Left ventricle myocardium superior (tissue), 1 donor: ENCODE measurements around the gene TSPEAR. TPM values are rescaled to one million over a fixed set of nuclear protein-coding genes. Genes with fewer than 3 reads are reported as not detected.
A peak's percentile ranks its signal among the peaks of the same experiment; 100 is the strongest.
"Not testable (repeated sequence)": the region's sequence is repeated elsewhere in the genome, so short reads cannot be mapped to it uniquely, and the experiment has no call there.

Experiments
- ATAC-seq: fragments of 200-7000 bp; cut with Tn5 transposase; one replicate; pipeline ENCODE4 v1.9.1; 2020; ENCODE audit warnings: mild to moderate bottlenecking, moderate library complexity
- DNase-seq: peaks from one replicate; pipeline ENCODE4 v3.0.0-alpha.2; 2020
- intact Hi-C: fragments of 100-400 bp; cut with micrococcal nuclease; formaldehyde crosslinking; loops from one replicate; pipeline ENCODE4 v1.11.0; 2022
- total RNA-seq: library from RNA; stranded (reverse); fragmentation: NEBNext Ultra II Directional; extraction: Animal tissue kit (Norgen Biotek cat#: 25700); gene quantifications from one replicate; pipeline ENCODE4 v1.2.1, GENCODE V29; 2021
- donor health status: DM: no; HTN: yes; CAD: no; lungs with severe emphysema.

TSPEAR gene
- total RNA-seq, 1 donor from 2014 or later = 2.7 TPM

GRCh38 chr21:44625756-44626155, 85.6 kb downstream of the TSPEAR start:
- DNase-seq (no peak), ATAC-seq (peak; percentile 78)
- intact Hi-C loops = no loop called here

- ATAC-seq = no peak
- intact Hi-C loops = no loop called here
Measured at GRCh38 chr21:44623575-44623974, 87.8 kb downstream of the TSPEAR start.

GRCh38 chr21:44619886-44620285, 91.5 kb downstream of the TSPEAR start:
- intact Hi-C loops = no loop called here
- DNase-seq (no peak), ATAC-seq (no peak)

More at GRCh38 chr21:44623575-44623974, 87.8 kb downstream of the TSPEAR start:
- no peak for DNase-seq

GRCh38 chr21:44618909-44619308, 92.5 kb downstream of the TSPEAR start:
- no peak for ATAC-seq
- DNase-seq = no peak
- intact Hi-C loops = no loop called here

- DNase-seq = peak; percentile 57
- peak; percentile 85 for ATAC-seq
- intact Hi-C loops = no loop called here
Measured at GRCh38 chr21:44618504-44618903, 92.9 kb downstream of the TSPEAR start.

GRCh38 chr21:44617071-44617501, 94.3 kb downstream of the TSPEAR start:
- intact Hi-C loops = no loop called here
- no peak for ATAC-seq
- no peak for DNase-seq

GRCh38 chr21:44616591-44616926, 94.8 kb downstream of the TSPEAR start:
- ATAC-seq = no peak
- no peak for DNase-seq
- intact Hi-C loops = no loop called here

- DNase-seq (no peak), ATAC-seq (no peak)
- intact Hi-C loops = no loop called here
Measured at GRCh38 chr21:44615911-44616590, 95.3 kb downstream of the TSPEAR start.

GRCh38 chr21:44615466-44615865, 95.9 kb downstream of the TSPEAR start:
- ATAC-seq (no peak), DNase-seq (no peak)
- intact Hi-C loops = no loop called here

- no peak for ATAC-seq
- intact Hi-C loops = no loop called here
- no peak for DNase-seq
Measured at GRCh38 chr21:44614961-44615391, 96.4 kb downstream of the TSPEAR start.

- DNase-seq (no peak), ATAC-seq (no peak)
- intact Hi-C loops = no loop called here
Measured at GRCh38 chr21:44614161-44614631, 97.2 kb downstream of the TSPEAR start.

- ATAC-seq = no peak
- no peak for DNase-seq
- intact Hi-C loops = no loop called here
Measured at GRCh38 chr21:44613386-44614155, 97.8 kb downstream of the TSPEAR start.

- intact Hi-C loops = no loop called here
- no peak for DNase-seq
- ATAC-seq = no peak
Measured at GRCh38 chr21:44612669-44613229, 98.6 kb downstream of the TSPEAR start.

- DNase-seq (no peak), ATAC-seq (no peak)
- intact Hi-C loops = no loop called here
Measured at GRCh38 chr21:44612029-44612486, 99.3 kb downstream of the TSPEAR start, which contains the start of gene KRTAP10-8. Gene KRTAP10-8, plus strand, starts transcription at chr21:44612079. Its CDS starts 22 bp downstream, at chr21:44612101.

GRCh38 chr21:44611551-44611950, 99.8 kb downstream of the TSPEAR start:
- DNase-seq = no peak
- intact Hi-C loops = no loop called here
- no peak for ATAC-seq

- intact Hi-C loops, DNase-seq, ATAC-seq: not testable (repeated sequence)
Measured at GRCh38 chr21:44610157-44610843, 101.1 kb downstream of the TSPEAR start.

- ATAC-seq (no peak), DNase-seq (no peak)
- intact Hi-C loops = no loop called here
Measured at GRCh38 chr21:44609193-44609592, 102.2 kb downstream of the TSPEAR start.

- intact Hi-C loops = no loop called here
- no peak for DNase-seq
- no peak for ATAC-seq
Measured at GRCh38 chr21:44606495-44606894, 104.9 kb downstream of the TSPEAR start.

- no peak for ATAC-seq
- DNase-seq = no peak
- intact Hi-C loops = no loop called here
Measured at GRCh38 chr21:44603911-44604310, 107.5 kb downstream of the TSPEAR start.
